ENCODE data around the gene KNDC1. TPM values are rescaled to one million over a fixed set of nuclear protein-coding genes. Genes with fewer than 3 reads are reported as not detected.

KNDC1 gene
- polyA plus RNA-seq, 1 donor from 2014 or later, result 4.3 TPM

DNA sequence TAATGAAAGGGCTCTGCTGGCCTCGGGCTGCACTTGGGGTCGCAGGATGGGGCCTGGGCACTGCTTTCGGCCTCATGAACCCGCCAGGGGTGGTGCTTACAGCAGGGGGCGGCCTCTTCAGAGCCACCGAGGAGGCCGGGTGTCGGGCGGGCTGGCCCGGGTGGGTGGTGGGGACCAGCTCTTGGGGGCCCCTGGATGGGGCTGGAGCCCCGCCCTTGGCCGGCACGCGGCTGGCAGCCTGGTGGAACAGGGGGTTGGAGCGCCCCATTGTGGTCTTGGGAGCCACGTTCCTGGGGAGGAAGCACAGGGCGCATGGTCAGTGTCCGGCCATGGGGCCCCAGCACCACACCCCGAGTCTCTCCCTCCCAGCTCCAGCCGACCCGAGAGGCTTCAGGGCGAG is 107.8 kb downstream of the KNDC1 start:
- no peaks in the 10 kb centered on the region for H3F3A ChIP-seq (ENCODE audit: insufficient read depth, low read length, poor library complexity, severe bottlenecking)
- H3K9ac ChIP-seq (ENCODE audit: low read length), result no peak overlapping the region
- no peaks in the 10 kb centered on the region for H4K20me1 ChIP-seq (ENCODE audit: insufficient read depth)
- no peak overlapping the region for H2AFZ ChIP-seq (ENCODE audit: low read depth, low read length)
- TF ChIP-seq, protein P1, sequence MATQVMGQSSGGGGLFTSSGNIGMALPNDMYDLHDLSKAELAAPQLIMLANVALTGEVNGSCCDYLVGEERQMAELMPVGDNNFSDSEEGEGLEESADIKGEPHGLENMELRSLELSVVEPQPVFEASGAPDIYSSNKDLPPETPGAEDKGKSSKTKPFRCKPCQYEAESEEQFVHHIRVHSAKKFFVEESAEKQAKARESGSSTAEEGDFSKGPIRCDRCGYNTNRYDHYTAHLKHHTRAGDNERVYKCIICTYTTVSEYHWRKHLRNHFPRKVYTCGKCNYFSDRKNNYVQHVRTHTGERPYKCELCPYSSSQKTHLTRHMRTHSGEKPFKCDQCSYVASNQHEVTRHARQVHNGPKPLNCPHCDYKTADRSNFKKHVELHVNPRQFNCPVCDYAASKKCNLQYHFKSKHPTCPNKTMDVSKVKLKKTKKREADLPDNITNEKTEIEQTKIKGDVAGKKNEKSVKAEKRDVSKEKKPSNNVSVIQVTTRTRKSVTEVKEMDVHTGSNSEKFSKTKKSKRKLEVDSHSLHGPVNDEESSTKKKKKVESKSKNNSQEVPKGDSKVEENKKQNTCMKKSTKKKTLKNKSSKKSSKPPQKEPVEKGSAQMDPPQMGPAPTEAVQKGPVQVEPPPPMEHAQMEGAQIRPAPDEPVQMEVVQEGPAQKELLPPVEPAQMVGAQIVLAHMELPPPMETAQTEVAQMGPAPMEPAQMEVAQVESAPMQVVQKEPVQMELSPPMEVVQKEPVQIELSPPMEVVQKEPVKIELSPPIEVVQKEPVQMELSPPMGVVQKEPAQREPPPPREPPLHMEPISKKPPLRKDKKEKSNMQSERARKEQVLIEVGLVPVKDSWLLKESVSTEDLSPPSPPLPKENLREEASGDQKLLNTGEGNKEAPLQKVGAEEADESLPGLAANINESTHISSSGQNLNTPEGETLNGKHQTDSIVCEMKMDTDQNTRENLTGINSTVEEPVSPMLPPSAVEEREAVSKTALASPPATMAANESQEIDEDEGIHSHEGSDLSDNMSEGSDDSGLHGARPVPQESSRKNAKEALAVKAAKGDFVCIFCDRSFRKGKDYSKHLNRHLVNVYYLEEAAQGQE (IDR thresholded peaks at IDR 0.05; ENCODE audit: borderline replicate concordance), result no peak
- TF ChIP-seq TAF1 (IDR thresholded peaks at IDR 0.05; ENCODE audit: low read depth) (no peak), RAD21 (conservative IDR thresholded peaks at IDR 0.05) (no peak), EP300 (conservative IDR thresholded peaks at IDR 0.05; ENCODE audit: poor library complexity, severe bottlenecking) (no peak), SMC3 (conservative IDR thresholded peaks at IDR 0.05; ENCODE audit: poor library complexity) (no peak), POLR2AphosphoS5 (IDR thresholded peaks at IDR 0.05) (no peak), EZH2 (IDR thresholded peaks at IDR 0.05; ENCODE audit: borderline replicate concordance, insufficient read depth, low read length, poor library complexity, severe bottlenecking) (no peak), MXI1 (conservative IDR thresholded peaks at IDR 0.05; ENCODE audit: poor library complexity, severe bottlenecking) (no peak)
- TF ChIP-seq, protein P2, sequence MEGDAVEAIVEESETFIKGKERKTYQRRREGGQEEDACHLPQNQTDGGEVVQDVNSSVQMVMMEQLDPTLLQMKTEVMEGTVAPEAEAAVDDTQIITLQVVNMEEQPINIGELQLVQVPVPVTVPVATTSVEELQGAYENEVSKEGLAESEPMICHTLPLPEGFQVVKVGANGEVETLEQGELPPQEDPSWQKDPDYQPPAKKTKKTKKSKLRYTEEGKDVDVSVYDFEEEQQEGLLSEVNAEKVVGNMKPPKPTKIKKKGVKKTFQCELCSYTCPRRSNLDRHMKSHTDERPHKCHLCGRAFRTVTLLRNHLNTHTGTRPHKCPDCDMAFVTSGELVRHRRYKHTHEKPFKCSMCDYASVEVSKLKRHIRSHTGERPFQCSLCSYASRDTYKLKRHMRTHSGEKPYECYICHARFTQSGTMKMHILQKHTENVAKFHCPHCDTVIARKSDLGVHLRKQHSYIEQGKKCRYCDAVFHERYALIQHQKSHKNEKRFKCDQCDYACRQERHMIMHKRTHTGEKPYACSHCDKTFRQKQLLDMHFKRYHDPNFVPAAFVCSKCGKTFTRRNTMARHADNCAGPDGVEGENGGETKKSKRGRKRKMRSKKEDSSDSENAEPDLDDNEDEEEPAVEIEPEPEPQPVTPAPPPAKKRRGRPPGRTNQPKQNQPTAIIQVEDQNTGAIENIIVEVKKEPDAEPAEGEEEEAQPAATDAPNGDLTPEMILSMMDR (IDR thresholded peaks at IDR 0.05; ENCODE audit: poor library complexity, severe bottlenecking), result no peak
- no peaks in the 10 kb centered on the region for H3K27me3 ChIP-seq (ENCODE audit: insufficient read depth, low read depth, low read length)
- H3K27ac ChIP-seq (ENCODE audit: low read length), result no peak overlapping the region
- H3K9me3 ChIP-seq (ENCODE audit: low read length), result no peaks in the 10 kb centered on the region
- no peaks in the 10 kb centered on the region for H3K79me2 ChIP-seq (replicated peaks; ENCODE audit: insufficient read depth, low read length)
- no peak overlapping the region for H3K4me2 ChIP-seq (ENCODE audit: low read length)
- no peak overlapping the region for H3K4me3 ChIP-seq (ENCODE audit: low read length)
- H3K36me3 ChIP-seq (ENCODE audit: insufficient read depth, low read length), result no peaks in the 10 kb centered on the region
- H3K9me2 ChIP-seq (ENCODE audit: insufficient read depth, low read length), result no peaks in the 10 kb centered on the region

DNA sequence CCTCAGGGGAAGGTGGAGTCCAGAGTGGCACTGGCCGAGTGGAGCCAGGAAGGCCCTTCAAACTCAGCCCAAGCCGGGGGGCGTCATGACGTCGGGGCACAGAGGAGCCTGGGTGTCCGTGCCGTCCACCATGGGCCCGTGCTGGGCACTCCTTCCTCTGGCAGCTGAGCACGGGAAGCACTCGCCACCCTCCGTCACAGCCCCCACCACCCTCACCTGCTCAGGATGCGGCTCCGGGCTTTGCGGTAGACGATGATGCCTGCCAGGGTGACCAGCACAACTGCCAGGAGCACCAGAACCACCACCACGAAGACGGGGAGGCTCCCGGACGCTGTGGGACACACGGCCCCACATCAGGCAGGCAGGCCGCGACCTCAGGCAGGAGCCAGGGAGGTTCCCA is 108.5 kb downstream of the KNDC1 start:
- H3K4me2 ChIP-seq (ENCODE audit: low read length), result no peak overlapping the region

DNA sequence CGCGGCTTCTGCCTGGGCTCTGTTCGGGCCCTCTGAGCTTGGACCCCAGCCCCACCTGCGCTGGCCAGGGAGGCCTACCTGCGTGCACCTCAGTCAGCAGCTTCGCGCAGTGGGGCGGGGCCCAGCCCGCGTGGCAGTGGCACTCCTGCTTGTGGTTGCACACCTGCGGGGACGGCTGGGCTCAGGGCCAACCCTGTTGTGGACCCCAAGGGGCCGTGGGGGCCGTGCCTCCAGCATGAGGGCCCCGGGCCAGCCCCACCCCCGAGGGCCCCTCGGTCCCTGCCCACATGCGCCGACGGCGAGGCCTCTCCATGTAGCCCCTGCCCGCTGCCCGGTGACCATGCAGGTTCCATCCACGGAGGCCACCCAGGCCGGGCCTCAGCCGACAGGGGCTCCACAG is 109.3 kb downstream of the KNDC1 start:
- H3K27ac ChIP-seq (ENCODE audit: low read length), result no peak overlapping the region
- H3K4me2 ChIP-seq (ENCODE audit: low read length), result no peak overlapping the region
- no peaks in the 10 kb centered on the region for H3K36me3 ChIP-seq (ENCODE audit: insufficient read depth, low read length)
- no peaks in the 10 kb centered on the region for H3F3A ChIP-seq (ENCODE audit: insufficient read depth, low read length, poor library complexity, severe bottlenecking)
- no peak overlapping the region for H3K4me3 ChIP-seq (ENCODE audit: low read length)
- TF ChIP-seq POLR2AphosphoS5 (IDR thresholded peaks at IDR 0.05) (no peak), MXI1 (conservative IDR thresholded peaks at IDR 0.05; ENCODE audit: poor library complexity, severe bottlenecking) (no peak), RAD21 (conservative IDR thresholded peaks at IDR 0.05) (no peak), SMC3 (conservative IDR thresholded peaks at IDR 0.05; ENCODE audit: poor library complexity) (no peak), EP300 (conservative IDR thresholded peaks at IDR 0.05; ENCODE audit: poor library complexity, severe bottlenecking) (no peak), EZH2 (IDR thresholded peaks at IDR 0.05; ENCODE audit: borderline replicate concordance, insufficient read depth, low read length, poor library complexity, severe bottlenecking) (no peak)
- TF ChIP-seq, protein P1 (IDR thresholded peaks at IDR 0.05; ENCODE audit: borderline replicate concordance), result no peak
- TF ChIP-seq, protein P2 (IDR thresholded peaks at IDR 0.05; ENCODE audit: poor library complexity, severe bottlenecking), result no peak
- no peaks in the 10 kb centered on the region for H4K20me1 ChIP-seq (ENCODE audit: insufficient read depth)
- H2AFZ ChIP-seq (ENCODE audit: low read depth, low read length), result no peak overlapping the region
- H3K79me2 ChIP-seq (replicated peaks; ENCODE audit: insufficient read depth, low read length), result no peaks in the 10 kb centered on the region
- H3K27me3 ChIP-seq (ENCODE audit: insufficient read depth, low read depth, low read length), result no peaks in the 10 kb centered on the region
- no peaks in the 10 kb centered on the region for H3K9me3 ChIP-seq (ENCODE audit: low read length)
- H3K9me2 ChIP-seq (ENCODE audit: insufficient read depth, low read length), result no peaks in the 10 kb centered on the region
- no peak overlapping the region for H3K9ac ChIP-seq (ENCODE audit: low read length)

More for the DNA sequence above, 108.5 kb downstream of the KNDC1 start:
- Histone ChIP-seq H3F3A (ENCODE audit: insufficient read depth, low read length, poor library complexity, severe bottlenecking) (no peaks in the 10 kb centered on the region), H3K9me3 (ENCODE audit: low read length) (no peaks in the 10 kb centered on the region), H3K79me2 (replicated peaks; ENCODE audit: insufficient read depth, low read length) (no peaks in the 10 kb centered on the region), H3K27me3 (ENCODE audit: insufficient read depth, low read depth, low read length) (no peaks in the 10 kb centered on the region), H3K9ac (ENCODE audit: low read length) (no peak overlapping the region), H3K9me2 (ENCODE audit: insufficient read depth, low read length) (no peaks in the 10 kb centered on the region), H2AFZ (ENCODE audit: low read depth, low read length) (no peak overlapping the region), H4K20me1 (ENCODE audit: insufficient read depth) (no peaks in the 10 kb centered on the region), H3K4me3 (ENCODE audit: low read length) (no peak overlapping the region), H3K36me3 (ENCODE audit: insufficient read depth, low read length) (no peaks in the 10 kb centered on the region), H3K27ac (ENCODE audit: low read length) (no peak overlapping the region)
- no peak for TF ChIP-seq SMC3 (conservative IDR thresholded peaks at IDR 0.05; ENCODE audit: poor library complexity)
- no peak for TF ChIP-seq MXI1 (conservative IDR thresholded peaks at IDR 0.05; ENCODE audit: poor library complexity, severe bottlenecking)
- no peak for TF ChIP-seq POLR2AphosphoS5 (IDR thresholded peaks at IDR 0.05)
